HG03060 (cell line): ENCODE results near the gene ACKR1.

Experiments used
- ATAC-seq: cut with Tn5 transposase; IDR thresholded peaks from one replicate; pipeline ENCODE4 v1.9.1; 2021; ENCODE audit warnings: low read depth, moderate number of reproducible peaks; ENCODE audit not compliant: unreplicated experiment

The ACKR1 gene

DNA sequence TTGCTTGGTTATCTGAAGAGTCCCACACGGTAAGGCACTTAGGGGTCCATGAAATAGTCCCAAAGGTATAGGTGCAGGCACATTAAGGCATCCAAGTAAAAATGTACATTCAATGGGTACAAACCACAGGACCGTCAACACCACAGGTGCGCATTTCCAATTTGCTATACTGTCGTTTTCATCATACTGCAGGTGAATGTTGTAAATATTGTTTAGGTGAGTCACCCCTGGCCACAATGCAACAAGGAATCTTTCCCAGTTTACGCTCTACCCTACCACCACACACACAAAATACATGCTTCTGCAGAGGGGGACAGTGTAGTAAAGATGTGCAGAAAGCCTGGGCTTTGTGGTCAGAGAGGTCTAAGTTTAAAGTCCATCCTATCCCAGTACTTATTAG, 19.6 kb upstream of the ACKR1 start:
- ATAC-seq: no peak

DNA sequence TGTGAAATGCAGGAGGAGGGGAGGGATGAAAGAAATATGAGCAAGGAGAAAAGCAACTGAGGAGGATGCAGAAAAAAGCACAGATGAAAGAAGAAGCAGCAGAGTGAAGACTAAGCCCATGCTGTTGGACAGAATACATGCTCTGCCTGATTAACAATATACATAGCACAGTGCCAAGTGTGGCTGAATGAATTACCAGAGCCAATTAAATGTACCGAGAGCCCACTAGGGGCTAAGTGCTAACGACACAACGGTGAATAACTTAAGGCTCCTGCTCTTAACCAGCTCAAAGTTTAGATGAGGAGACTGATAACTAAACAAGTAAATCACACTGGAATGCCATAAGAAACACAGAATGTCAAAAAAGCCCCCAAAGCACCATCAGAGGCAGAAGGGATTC, 17.6 kb upstream of the ACKR1 start:
- no peak for ATAC-seq

- no peak for ATAC-seq
Measured at GRCh38 chr1:159187647-159188374, 16.9 kb upstream of the ACKR1 start.

- ATAC-seq: no peak
Measured at GRCh38 chr1:159188375-159188788, 16.3 kb upstream of the ACKR1 start.

GRCh38 chr1:159190441-159190840, 14.2 kb upstream of the ACKR1 start:
- no peak for ATAC-seq

DNA sequence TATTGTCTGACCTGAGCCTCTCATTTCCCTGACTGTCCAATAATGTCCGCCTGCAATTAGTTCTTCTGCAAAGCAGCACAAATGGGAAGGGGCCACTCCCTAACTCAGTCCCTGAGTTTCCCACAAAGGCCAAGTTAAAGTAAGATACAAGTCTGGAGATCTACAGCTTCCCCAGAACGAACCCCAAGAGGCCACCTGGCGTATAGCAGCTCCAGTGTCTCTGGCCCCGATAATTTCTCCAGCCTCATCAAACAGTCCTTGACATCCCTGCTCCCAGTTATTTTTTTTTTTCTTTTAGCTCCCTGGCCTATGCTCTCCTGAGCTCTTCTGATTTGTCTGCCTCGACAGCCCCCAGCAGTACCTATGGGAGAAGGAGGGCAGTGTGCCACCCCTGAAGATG, 8.1 kb upstream of the ACKR1 start:
- ATAC-seq: no peak

- ATAC-seq: peak; percentile 77
Measured at GRCh38 chr1:159197561-159198557, 6.8 kb upstream of the ACKR1 start.

GRCh38 chr1:159199901-159200300, 4.8 kb upstream of the ACKR1 start:
- no peak for ATAC-seq

- no peak for ATAC-seq
Measured at GRCh38 chr1:159200769-159201168, 3.9 kb upstream of the ACKR1 start.

DNA sequence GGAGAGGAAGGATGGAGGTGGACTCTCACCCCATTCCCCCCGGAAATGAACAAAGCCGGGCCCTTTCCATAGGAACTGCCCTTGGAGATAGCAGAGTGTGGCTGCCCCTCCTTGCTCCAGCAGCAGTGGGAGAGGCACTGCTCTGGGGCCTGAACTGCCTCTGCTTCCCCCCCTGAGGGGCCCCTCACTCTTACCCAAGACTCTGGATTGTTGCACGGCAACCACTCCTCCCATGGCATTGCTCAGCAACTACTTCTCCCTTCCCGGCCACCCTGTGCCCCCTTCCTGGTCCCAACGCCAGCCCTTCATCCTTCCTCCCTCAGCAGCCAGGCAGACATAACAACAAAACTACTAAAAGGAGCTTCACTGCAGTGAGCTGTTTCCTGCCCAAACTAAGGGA, 3.0 kb upstream of the ACKR1 start:
- ATAC-seq: no peak

- no peak for ATAC-seq
Measured at GRCh38 chr1:159203610-159204009, 1.1 kb upstream of the ACKR1 start.

- no peak for ATAC-seq
Measured at GRCh38 chr1:159205225-159205624, 550 bp downstream of the ACKR1 start.

- ATAC-seq: no peak
Measured at GRCh38 chr1:159206110-159206509, 1.4 kb downstream of the ACKR1 start.

DNA sequence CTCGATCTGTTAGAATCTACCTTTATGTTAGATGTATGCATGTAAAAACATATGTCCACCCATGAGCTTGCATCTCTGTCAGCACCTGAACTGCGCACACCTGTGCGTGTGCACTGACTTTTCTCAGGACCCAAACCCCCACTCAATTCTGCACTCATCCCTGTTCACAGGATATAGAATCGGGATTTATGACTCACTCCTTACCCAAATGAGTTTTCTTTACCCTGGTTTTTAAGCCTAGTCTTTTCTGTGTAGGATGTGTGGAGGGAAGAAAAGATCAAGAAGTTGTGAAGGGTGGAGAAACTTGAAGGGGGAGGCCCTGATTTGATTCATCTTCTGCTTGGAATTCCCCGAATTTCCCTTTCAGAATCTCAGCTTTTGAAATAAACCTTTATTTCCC, 2.4 kb downstream of the ACKR1 start:
- ATAC-seq: no peak

GRCh38 chr1:159207774-159208173, 3.1 kb downstream of the ACKR1 start:
- ATAC-seq: no peak

GRCh38 chr1:159208175-159208825, 3.6 kb downstream of the ACKR1 start:
- no peak for ATAC-seq

- ATAC-seq: no peak
Measured at GRCh38 chr1:159209061-159209460, 4.4 kb downstream of the ACKR1 start.

DNA sequence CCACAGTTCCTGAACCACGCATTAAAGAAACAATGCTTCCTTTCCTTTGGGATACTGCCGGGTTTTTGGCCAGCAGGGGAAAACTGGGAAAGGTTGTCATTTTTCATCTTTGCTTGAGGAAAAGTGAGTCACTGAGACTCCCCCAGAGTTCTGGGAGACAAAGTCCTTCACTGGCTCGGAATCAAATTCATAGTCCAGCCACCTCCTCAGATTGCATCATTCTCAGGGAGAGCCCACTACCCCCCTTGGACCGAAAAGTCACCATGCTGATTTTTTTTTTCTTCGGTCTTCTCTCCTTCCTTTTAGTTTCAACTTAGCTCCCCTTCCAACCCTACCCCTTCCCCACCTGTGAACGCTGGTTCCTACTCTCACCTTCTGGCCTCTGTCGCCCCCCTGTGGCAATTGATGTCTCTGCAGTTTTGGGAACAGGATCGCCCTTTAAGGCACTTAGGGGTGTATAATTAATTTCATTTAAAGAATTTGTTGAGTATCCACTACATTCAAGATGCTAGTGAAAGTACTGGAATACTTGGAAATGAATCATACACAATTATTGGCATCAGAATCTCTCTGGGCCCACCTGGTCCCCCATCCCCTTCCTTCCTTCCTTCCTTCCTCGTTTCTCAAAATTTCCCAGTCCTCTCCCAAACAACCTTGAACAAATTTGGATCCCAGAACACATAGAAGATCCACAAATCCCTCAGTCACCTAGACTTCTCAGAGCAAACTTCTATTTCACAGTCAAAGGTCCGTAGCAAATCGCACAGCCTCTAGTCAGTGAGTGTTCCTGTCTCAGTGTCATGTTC, 6.9 kb downstream of the ACKR1 start:
- no peak for ATAC-seq

DNA sequence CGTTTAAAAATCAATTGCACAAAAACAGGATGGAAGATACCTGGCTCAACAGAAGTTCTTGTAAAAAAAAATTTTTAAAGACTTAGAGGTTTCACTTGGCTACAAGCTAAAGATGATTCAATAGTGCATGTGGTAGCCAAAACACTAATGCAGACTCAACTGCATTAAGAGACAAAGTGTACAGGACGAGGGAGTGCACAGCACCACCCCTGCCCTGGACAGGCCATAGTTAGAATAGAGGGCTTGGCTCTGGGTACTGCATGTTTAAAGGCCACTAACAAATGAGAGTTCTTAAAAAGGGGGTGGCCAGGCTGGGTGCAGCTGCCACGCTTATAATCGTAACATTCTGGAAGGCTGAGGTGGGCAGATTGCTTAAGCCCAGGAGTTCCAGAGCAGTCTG, 7.9 kb downstream of the ACKR1 start:
- no peak for ATAC-seq

- ATAC-seq: no peak
Measured at GRCh38 chr1:159214149-159214760, 9.6 kb downstream of the ACKR1 start.
